Putamen (tissue), 1 donor: ENCODE measurements around the gene ZMPSTE24.
A peak's percentile ranks its signal among the peaks of the same experiment; 100 is the strongest.
"Not testable (repeated sequence)": the region's sequence is repeated elsewhere in the genome, so short reads cannot be mapped to it uniquely, and the experiment has no call there.

ENCODE experiments used
- DNase-seq: peaks from one replicate; pipeline ENCODE4 v3.0.0-alpha.2; 2016; ENCODE audit warnings: low spot score

Gene ZMPSTE24

DNA sequence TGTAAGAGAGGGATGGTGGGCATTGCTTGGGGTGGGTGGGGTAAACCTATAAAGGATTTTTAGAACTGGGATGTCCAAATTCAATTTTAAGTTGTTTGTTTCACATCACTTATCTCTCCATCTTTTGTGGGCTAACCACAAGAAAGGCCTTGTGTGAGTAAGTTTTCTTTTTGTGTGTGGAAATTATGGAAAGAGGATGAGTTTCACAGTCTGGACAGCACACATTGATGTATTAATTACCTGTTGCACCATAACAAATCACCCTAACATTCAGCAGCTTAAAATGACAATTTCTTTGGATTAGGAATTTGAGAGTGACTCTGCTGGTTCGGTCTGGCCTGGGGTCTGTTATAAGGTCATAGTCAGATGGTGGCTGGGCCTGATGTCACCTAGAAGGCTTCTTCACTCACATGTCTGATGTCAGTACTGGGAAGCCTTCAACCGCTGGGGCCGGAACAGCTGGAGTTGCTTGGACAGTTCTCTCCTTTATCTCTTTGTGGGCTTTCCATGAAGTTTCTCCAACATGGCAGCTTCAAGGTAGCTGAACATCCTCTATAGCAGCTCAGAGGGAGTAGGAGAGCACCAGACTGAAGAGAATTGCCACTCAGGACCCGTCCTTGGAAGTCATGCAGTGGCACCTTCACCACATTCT lies 61.1 kb downstream of the ZMPSTE24 start:
- DNase-seq: no peak

DNA sequence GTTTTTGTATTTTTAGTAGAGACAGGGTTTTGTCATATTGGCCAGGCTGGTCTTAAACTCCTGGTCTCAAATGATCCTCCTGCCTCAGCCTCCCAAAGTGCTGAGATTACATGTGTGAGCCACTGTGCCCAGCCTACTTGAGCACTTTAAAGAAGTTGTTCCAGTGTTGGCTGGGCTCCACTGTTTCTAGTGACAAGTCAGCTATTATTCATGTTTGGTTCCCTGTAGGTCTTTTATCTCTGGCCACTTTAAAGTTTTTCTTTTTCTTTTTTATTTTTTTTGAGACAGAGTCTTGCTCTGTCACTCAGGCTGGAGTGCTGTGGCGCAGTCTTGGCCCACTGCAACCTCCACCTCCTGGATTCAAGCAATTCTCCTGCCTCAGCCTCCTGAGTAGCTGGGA lies 73.4 kb downstream of the ZMPSTE24 start:
- not testable (repeated sequence) for DNase-seq

DNA sequence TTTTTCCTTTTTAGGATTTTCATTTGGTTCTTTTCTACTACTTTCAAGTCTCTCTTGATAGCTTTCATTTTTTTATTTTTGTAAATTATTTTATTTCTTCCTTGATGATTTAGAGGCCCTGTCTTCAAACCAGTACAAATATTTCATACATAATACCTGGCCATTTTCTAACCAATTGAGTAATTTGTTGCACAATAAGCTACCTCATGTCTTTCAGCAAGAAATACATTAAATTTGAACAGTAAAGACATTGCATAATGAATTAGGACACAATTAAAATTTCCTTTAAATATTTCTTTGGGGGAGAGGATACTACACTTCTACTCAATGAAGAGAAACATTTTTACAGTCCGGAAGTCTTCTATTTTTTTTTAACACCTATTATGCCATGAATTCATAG lies 74.7 kb downstream of the ZMPSTE24 start:
- DNase-seq: no peak

DNA sequence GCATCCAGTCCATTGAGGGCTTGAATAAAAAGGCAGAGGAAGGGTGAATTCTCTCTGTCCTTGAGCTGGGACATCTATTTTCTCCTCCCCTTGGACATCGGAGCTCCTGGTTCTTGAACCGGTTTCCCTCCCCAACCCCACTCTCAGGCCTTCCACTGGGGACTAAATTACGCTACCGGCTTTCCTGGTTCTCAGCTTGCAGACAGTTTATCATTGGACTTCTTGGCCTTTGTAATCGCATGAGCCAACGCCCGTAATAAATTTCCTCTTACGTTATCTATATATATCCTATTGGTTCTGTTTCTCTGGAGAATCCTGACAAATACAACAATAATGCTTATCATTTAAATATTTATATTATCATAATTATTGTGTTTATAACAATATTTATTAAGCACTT lies 79.4 kb downstream of the ZMPSTE24 start:
- DNase-seq: no peak

DNA sequence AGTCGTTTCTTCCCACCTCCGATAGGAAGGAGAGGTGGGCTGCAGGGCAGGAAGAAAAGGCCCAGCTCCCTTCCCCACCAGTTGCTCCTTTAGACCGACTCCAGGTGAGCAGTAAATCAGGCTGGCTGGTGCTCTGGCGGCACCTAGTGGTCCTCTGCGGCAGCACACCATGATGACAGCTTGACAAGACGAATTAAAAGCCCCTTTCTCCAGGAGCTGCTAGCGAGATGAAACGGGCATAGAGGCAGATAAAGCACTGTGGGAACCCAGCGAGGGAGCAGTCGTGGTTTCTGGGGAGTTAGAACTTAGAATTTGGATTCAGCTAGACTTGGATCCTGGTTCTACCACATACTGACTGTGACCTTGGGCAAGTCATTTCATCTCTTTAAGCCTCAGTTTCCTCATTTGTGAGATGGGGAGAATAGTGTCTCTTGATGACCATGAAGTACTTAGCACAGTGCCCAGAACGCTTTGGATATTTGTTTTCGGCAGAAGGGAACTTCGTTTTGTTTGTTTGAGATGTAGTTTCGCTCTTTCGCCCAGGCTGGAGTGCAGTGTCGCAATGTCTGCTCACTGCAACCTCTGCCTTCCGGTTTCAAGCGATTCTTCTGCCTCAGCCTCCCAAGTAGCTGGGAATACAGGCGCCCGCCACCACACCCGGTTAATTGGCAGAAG lies 80.8 kb downstream of the ZMPSTE24 start:
- DNase-seq: peak; percentile 75

DNA sequence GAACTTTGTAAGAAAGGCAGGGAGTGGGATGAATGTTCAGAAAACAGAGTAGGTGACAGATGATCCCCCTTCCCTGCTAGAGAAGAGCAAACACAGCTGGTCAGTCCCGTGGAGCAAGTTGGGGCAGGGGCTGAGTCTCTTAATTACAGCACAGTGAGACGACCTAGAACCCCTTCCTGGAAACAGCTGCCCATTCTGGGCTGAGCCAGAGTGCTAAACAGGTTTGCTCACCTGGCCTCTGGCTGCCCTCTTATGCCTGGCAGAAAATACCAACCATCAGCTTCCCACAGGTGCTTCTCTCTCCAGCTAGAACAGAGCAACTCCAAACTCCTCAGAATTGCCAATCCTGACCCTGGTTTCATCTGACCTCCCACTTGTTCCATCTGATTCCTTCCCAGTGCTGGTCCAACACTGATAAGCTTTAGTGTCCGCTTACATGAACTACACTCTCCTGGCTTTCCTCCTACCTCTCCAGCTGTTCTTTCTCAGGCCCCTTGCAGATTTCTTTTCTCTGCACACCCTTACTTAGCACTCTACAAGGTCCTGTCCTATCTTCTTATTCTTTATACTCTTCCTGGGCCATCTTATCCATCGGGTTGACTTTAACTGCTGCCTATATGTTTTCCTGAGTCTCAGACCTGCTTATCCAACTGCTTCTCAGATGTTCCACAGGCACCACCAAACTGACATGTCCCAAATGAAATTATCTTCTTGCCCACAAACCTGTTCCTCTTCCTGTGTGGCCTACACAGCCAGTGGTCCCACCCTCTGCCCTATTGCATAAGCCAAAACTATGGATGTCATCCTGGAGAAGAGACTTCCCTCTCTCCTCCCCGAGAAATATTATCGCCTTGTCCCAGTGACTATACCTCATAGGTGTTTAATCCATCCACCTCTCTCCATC lies 81.6 kb downstream of the ZMPSTE24 start:
- DNase-seq: no peak

DNA sequence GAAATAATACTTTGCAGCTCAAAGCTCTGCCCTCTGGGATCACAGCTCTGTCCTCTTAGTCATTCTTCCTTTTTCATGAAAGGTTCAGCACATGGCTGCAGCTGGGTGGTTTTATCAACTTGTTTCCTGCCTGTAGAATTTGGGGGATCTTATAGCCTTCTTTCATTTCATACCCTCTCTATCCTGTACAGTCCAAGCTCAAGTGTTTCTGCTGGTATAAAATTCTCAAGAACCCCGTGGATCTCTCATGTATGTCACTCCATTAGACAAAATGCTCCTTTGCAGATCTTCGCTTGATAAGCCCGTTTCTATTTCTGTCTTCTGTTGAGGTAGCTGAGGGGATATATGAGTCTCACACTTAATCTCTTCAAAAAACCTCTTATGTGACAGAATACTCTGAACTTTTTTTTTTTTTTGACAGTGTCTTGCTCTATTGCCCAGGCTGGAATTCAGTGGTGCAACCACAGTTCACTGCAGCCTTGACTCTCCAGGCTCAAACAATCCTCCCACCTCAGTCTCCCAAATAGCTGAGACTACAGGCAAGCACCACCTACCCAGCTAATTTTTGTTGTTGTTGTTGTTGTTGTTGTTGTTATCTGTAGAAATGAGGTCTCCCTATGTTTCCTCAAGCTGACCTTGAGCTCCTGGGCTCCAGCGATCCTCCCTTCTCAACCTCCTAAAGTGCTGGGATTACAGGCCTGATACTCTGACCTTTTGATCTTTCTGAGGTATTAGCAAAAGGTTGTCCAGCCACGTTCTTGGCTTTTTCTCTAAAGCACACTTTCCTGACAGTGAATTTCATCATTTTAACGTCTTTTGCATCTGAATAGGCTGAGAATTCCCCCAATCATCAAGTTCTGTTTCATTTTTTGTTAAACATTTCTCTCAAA lies 83.7 kb downstream of the ZMPSTE24 start:
- DNase-seq: no peak

DNA sequence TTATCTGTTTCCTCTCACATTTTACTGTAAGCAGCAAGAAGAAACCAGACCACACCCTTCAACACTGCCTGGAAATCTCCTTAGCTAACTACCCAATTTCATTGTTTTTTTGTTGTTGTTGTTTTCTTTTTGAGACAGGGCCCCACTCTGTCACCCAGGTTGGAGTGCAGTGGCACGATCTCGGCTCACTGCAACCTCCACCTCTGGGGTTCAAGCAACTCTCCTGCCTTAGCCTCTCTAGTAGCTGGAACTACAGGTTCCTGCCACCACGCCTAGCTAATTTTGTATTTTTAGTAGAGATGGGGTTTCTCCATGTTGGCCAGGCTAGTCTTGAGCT lies 84.3 kb downstream of the ZMPSTE24 start:
- not testable (repeated sequence) for DNase-seq
